Measurements from ENCODE around the gene CA6.
"Not testable (repeated sequence)": the region's sequence is repeated elsewhere in the genome, so short reads cannot be mapped to it uniquely, and the experiment has no call there.

Gene CA6

DNA sequence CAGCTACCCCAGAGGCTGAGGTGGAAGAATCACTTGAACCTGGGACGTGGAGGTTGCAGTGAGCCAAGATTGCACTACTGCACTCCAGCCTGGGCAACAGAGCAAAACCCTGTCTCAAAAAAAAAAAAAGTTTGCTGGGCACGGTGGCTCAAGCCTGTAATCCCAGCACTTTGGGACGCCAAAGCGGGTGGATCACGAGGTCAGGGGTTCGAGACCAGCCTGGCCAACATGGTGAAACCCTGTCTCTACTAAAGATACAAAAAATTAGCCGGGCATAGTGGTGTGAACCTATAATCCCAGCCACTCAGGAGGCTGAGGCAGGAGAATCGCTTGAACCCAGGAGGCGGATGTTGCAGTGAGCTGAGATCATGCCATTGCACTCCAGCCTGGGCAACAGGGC lies 23.2 kb downstream of the CA6 start:
- H3K4me3 Mint-ChIP-seq; H3K27ac Mint-ChIP-seq; H3K9me3 Mint-ChIP-seq; intact Hi-C loops (cut with micrococcal nuclease); H3K36me3 Mint-ChIP-seq (ENCODE audit: low read depth): not testable (repeated sequence)
- H3K27me3 Mint-ChIP-seq, result peaks cover 11% of the 10 kb centered on the region
- peaks cover 12% of the 10 kb centered on the region for H3K4me1 Mint-ChIP-seq (ENCODE audit: low read depth)

DNA sequence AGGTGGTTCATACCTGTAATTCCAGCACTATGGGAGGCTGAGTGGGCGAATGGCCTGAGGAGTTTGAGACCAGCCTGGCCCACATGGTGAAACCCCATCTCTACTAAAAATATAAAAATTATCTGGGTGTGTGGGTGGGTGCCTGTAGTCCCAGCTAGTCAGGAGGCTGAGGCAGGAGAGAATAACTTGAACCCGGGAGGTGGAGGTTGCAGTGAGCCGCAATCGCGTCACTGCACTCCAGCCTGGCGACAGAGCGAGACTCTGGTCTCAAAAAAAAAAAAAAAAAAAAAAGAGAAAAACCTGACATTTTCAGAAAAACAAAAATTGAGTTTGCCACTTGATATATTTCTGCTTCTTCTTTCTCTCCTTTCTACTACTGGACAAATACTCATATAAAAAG lies 24.3 kb downstream of the CA6 start:
- Mint-ChIP-seq H3K4me3 (no peak overlapping the region), H3K9me3 (no peaks in the 10 kb centered on the region), H3K36me3 (ENCODE audit: low read depth) (no peaks in the 10 kb centered on the region), H3K27ac (no peak overlapping the region), H3K4me1 (ENCODE audit: low read depth) (peaks cover 12% of the 10 kb centered on the region), H3K27me3 (peaks cover 11% of the 10 kb centered on the region)
- intact Hi-C loops (cut with micrococcal nuclease), result no loop called here

DNA sequence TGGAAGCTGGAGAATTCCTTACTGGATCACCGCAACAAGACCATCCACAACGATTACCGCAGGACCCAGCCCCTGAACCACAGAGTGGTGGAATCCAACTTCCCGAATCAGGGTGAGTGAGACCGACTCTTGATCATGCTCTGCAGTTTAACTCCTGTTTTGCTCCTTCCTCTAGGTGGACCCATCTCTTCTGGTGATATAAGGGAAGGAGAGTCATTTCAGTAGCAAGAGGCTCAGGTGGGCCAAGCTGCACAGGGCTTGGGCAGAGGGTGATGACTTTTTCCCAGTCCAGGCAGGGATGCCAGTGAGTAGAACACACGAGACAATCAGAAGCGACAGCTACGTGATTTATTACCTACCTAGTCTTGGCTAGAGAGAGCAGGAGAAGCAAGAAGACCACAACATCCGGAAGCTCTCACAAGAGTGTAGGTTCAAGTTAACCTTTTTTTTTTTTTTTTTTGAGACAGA lies 25.2 kb downstream of the CA6 start:
- no peak overlapping the region for H3K27ac Mint-ChIP-seq
- intact Hi-C loops (cut with micrococcal nuclease), result no loop called here
- H3K4me1 Mint-ChIP-seq (ENCODE audit: low read depth), result peaks cover 12% of the 10 kb centered on the region
- peaks cover 11% of the 10 kb centered on the region for H3K27me3 Mint-ChIP-seq
- no peak overlapping the region for H3K4me3 Mint-ChIP-seq
- H3K36me3 Mint-ChIP-seq (ENCODE audit: low read depth), result no peaks in the 10 kb centered on the region
- no peaks in the 10 kb centered on the region for H3K9me3 Mint-ChIP-seq

DNA sequence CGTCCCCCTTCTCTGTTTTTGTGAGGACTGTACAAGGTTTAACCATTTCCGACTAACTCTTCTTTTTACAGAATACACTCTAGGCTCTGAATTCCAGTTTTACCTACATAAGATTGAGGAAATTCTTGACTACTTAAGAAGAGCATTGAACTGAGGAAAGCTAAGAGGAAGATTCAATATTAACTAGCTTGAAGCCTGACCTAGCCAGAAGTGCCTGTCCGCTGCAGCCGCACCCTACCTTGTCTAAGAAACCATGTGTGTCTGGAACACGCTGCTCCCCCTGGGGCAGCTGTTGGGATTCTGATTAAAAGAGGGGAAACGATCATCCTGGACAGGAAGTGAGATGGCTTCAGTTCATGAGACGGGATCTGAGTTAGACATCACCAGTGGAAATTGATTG lies 28.9 kb downstream of the CA6 start:
- intact Hi-C loops (cut with micrococcal nuclease), result no loop called here
- H3K4me1 Mint-ChIP-seq (ENCODE audit: low read depth), result peaks cover 12% of the 10 kb centered on the region
- H3K36me3 Mint-ChIP-seq (ENCODE audit: low read depth), result no peaks in the 10 kb centered on the region
- no peak overlapping the region for H3K4me3 Mint-ChIP-seq
- H3K9me3 Mint-ChIP-seq, result no peaks in the 10 kb centered on the region
- H3K27ac Mint-ChIP-seq, result no peak overlapping the region
- H3K27me3 Mint-ChIP-seq, result peaks cover 11% of the 10 kb centered on the region

DNA sequence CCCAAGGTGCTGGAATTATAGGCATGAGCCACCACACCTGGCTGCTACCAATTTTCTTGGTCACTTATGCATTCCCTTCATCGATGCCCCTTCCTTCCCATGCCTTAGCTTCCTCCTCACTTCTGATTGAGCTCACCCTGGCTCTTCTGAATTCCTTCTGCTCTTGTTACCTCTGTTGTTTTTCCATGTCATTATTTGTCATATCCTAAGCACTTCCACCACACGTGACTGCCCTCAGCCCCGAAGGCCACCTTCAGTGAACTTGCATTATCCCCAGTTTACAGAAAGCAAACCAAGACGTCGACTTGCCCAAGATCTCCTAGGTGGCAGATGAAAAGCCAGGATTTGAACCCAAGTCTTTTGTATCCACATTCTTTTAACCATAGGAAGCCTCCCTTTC lies 30.7 kb downstream of the CA6 start:
- H3K27ac Mint-ChIP-seq, result no peak overlapping the region
- H3K4me1 Mint-ChIP-seq (ENCODE audit: low read depth), result peaks cover 4% of the 10 kb centered on the region
- no peaks in the 10 kb centered on the region for H3K36me3 Mint-ChIP-seq (ENCODE audit: low read depth)
- H3K4me3 Mint-ChIP-seq, result no peak overlapping the region
- H3K27me3 Mint-ChIP-seq, result peaks cover 5% of the 10 kb centered on the region
- intact Hi-C loops (cut with micrococcal nuclease), result no loop called here
- peaks cover 8% of the 10 kb centered on the region for H3K9me3 Mint-ChIP-seq

DNA sequence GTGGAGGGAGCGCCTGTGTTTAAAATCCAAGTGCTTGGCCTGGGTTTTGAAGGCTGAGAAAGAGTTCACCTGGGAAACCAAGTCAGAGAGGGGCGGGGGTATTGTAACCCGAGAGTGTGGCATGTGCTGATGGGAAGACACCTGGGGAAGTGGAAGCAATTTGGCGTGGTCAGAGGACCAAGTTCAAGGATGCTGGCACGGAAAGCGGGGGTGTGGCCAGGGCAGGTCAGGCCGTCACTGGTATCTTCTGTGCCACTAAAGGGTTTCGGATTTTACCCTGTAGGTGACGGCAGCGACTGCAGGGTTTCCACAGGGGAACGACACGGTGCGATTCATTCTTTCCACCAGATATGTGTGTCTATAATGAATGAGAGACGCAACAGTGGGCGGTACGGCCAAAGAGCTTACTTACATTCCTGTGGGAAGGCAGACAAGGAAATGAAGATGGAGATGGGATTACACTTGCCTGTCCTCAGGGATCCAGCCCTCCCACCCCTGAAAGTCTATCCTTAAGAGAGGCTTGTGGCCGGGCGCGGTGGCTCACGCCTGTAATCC lies 31.3 kb downstream of the CA6 start:
- no peak overlapping the region for H3K27ac Mint-ChIP-seq
- H3K4me1 Mint-ChIP-seq (ENCODE audit: low read depth), result no peaks in the 10 kb centered on the region
- intact Hi-C loops (cut with micrococcal nuclease), result no loop called here
- peaks cover 10% of the 10 kb centered on the region for H3K9me3 Mint-ChIP-seq
- no peak overlapping the region for H3K4me3 Mint-ChIP-seq
- H3K27me3 Mint-ChIP-seq, result no peaks in the 10 kb centered on the region
- H3K36me3 Mint-ChIP-seq (ENCODE audit: low read depth), result no peaks in the 10 kb centered on the region

DNA sequence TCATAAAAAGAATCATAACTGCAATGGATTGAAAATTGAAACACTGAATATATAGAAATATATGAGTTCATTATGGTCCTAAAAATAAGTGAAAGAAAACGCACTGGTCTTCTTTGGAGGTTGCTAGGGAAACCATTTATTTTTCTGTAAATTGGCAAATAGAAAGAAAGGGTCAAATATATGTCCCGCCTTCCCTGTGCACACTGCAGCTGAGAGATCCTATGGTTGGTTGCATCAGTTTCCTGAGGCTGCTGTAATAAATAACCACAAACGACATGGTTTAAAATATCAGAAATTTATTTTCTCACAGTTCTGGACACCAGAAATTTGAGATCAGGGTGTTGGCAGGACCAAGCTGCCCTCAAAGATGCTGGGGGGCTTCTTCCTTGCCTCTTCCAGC lies 35.0 kb downstream of the CA6 start:
- H3K9me3 Mint-ChIP-seq, result peaks cover 10% of the 10 kb centered on the region
- H3K4me3 Mint-ChIP-seq, result no peak overlapping the region
- H3K27ac Mint-ChIP-seq, result no peak overlapping the region

DNA sequence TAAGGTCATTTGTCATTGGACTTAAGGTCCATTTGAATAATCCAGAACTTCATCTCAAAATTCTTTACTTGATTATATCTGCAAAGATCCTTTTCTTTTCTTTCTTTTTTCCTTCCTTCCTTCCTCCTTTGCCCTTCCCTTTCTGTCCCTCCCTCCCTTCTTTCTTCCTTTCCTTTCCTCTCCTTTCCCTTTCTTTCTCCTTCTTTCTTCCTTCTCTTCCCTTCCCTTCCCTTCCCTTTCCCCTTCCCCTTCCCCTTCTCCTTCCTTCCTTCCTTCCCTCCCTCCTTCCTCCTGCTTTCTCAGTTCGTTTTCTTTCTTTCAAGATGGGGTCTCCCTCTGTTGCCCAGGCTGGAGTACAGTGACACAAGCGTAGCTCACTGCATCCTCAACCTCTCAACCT lies 35.5 kb downstream of the CA6 start:
- intact Hi-C loops (cut with micrococcal nuclease), result no loop called here
- no peaks in the 10 kb centered on the region for H3K4me1 Mint-ChIP-seq (ENCODE audit: low read depth)
- H3K27me3 Mint-ChIP-seq, result peaks cover 2% of the 10 kb centered on the region
- H3K36me3 Mint-ChIP-seq (ENCODE audit: low read depth), result no peaks in the 10 kb centered on the region
- H3K4me3 Mint-ChIP-seq, result no peak overlapping the region
- H3K9me3 Mint-ChIP-seq, result peaks cover 10% of the 10 kb centered on the region
- H3K27ac Mint-ChIP-seq, result no peak overlapping the region

More for the DNA sequence above, 35.0 kb downstream of the CA6 start:
- intact Hi-C loops (cut with micrococcal nuclease), result no loop called here
- Mint-ChIP-seq H3K4me1 (ENCODE audit: low read depth) (no peaks in the 10 kb centered on the region), H3K36me3 (ENCODE audit: low read depth) (no peaks in the 10 kb centered on the region), H3K27me3 (peaks cover 2% of the 10 kb centered on the region)

DNA sequence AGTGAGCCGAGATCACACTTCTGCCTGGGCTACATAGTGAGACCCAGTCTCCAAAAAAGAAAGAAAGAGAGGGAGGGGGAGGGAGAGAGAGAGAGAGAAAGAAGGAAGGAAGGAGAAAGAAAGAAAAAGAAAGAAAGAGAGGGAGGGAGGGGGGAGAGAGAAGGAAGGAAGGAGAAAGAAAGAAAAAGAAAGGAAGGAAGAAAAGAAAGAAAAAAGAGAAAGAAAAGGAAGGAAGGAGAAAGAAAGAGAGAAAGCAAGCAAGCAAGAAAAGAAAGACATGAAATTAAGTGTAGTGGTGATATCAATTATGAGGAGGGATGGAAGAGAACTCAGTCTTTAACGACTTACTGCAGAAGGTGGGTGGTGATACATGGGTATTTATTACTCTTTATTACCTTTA lies 38.5 kb downstream of the CA6 start:
- Mint-ChIP-seq H3K4me1 (ENCODE audit: low read depth) (no peaks in the 10 kb centered on the region), H3K27me3 (peaks cover 4% of the 10 kb centered on the region), H3K27ac (no peak overlapping the region), H3K36me3 (ENCODE audit: low read depth) (no peaks in the 10 kb centered on the region), H3K4me3 (no peak overlapping the region), H3K9me3 (peaks cover 10% of the 10 kb centered on the region)
- intact Hi-C loops (cut with micrococcal nuclease), result no loop called here

DNA sequence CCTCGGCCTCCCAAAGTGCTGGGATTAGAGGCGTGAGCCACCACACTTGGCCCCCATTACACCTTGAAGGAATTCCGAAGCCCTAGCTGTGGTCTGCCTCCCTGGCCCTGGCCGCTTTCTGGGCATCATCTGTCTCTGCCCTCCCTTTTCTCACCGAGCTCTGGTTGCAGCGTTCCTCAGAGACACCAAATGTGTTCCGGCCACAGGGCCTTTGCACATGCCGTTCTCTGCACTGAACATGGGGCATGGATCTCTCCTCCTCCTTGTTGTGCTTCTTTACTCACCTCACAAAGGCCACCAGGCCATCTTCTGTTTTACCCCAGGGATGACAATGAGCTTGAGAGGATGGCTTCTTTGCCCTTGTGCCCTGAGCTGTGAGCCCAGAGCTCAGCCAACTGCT lies 39.3 kb downstream of the CA6 start:
- peaks cover 4% of the 10 kb centered on the region for H3K27me3 Mint-ChIP-seq
- no peak overlapping the region for H3K4me3 Mint-ChIP-seq
- no peaks in the 10 kb centered on the region for H3K4me1 Mint-ChIP-seq (ENCODE audit: low read depth)
- H3K36me3 Mint-ChIP-seq (ENCODE audit: low read depth), result no peaks in the 10 kb centered on the region
- H3K9me3 Mint-ChIP-seq, result peaks cover 10% of the 10 kb centered on the region
- intact Hi-C loops (cut with micrococcal nuclease), result no loop called here
- H3K27ac Mint-ChIP-seq, result no peak overlapping the region

DNA sequence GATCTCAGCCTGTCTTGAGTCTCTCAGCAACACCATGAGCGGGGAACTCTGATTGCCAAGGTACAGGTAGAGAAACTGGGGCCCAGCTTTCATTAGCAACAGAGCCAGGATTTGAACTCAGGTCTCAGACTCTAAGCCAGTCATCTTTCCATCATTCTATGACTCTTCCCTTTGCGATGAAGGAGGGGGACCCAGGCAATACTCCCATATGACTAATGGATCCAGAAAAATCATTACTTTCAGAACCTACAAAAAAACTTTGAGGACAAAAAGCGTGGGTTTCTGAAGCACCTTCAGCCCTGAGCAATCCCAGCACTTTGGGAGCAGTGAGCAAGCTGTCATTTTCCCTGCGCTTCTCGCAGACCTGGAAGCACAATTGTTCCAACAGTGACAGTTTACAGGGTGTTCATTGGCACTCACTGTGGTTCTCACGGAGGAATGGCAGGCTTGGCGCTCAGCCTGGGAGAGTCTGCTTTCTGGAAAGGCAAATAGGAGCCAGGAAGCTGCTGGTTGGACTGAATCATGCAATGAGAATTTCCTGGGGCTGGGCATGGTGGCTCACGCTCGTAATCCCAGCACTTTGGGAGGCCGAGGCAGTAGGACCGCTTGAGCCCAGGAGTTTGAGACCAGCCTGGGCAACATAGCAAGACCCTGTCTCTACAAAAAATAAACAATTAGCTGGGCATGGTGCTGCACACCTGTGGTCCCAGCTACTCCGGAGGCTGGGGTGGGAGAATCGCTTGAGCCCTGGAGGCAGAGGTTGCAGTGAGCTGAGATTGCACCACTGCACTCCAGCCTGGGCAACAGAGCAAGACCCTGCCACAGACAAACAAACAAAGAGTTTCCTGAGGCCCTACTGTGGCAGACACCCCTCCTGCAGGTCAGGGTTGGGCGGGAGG lies 40.5 kb downstream of the CA6 start:
- intact Hi-C loops (cut with micrococcal nuclease), result no loop called here

DNA sequence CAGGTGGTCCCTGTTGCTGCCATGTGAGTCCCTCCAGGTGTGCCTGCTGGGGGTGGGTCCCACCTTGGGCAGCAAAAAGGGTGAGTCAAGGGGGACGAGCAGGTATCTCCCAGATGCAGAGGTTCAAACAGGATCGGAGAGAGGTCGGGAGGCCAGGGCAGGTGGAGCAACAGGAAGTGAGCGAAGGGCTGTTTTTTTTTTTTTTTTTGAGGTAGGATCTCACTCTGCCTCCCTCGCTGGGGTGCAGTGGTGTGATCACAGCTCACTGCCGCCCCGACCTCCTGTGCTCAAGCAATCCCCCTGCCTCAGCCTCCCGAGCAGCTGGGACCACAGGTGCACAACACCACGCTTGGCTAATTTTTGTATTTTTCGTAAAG lies 41.1 kb downstream of the CA6 start:
- Mint-ChIP-seq H3K27me3 (peaks cover 4% of the 10 kb centered on the region), H3K4me3 (no peak overlapping the region), H3K4me1 (ENCODE audit: low read depth) (no peaks in the 10 kb centered on the region), H3K36me3 (ENCODE audit: low read depth) (no peaks in the 10 kb centered on the region), H3K9me3 (no peaks in the 10 kb centered on the region), H3K27ac (no peak overlapping the region)
- intact Hi-C loops (cut with micrococcal nuclease), result no loop called here

More for the DNA sequence above, 40.5 kb downstream of the CA6 start:
- Mint-ChIP-seq H3K27ac (no peak overlapping the region), H3K9me3 (peaks cover 4% of the 10 kb centered on the region), H3K27me3 (peaks cover 4% of the 10 kb centered on the region), H3K36me3 (ENCODE audit: low read depth) (no peaks in the 10 kb centered on the region), H3K4me3 (no peak overlapping the region), H3K4me1 (ENCODE audit: low read depth) (no peaks in the 10 kb centered on the region)

DNA sequence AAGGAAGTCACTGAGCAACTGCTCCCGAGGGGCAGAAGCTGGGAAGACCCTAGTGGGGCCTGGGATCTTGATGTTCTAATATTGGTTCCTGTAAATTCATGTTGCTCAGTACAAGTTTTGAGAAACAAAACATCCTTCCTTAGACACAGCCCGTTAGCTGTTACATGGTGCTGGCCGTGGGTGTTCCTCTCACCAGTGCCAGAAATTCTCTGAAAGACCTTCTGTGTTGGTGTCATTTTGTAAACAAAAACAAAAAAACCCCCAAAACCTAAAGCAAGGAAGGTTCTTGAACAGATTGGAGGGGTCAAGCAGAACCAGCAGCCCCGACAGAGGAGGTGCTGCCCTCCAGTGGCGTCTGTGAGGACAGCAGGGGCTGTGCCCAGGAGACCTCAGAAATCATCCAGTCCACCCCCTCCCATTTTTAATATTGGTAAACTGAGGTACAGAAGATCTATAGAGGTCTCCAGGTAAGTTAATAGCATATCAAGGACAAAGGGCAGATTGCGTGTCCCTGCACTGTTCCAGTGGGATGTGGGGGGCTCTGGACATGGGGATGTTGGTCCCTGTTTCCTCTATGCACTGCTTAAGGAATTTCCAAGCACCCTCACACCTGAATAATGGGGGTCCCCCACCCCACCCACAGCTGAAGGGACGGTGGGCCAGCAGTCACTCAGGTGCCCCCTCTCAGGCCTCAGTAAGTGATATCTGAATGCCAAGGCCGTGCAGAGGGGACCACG lies 42.4 kb downstream of the CA6 start:
- Mint-ChIP-seq H3K9me3 (no peaks in the 10 kb centered on the region), H3K27ac (no peak overlapping the region), H3K36me3 (ENCODE audit: low read depth) (no peaks in the 10 kb centered on the region), H3K4me3 (no peak overlapping the region), H3K27me3 (peaks cover 7% of the 10 kb centered on the region), H3K4me1 (ENCODE audit: low read depth) (no peaks in the 10 kb centered on the region)
- intact Hi-C loops (cut with micrococcal nuclease), result no loop called here

DNA sequence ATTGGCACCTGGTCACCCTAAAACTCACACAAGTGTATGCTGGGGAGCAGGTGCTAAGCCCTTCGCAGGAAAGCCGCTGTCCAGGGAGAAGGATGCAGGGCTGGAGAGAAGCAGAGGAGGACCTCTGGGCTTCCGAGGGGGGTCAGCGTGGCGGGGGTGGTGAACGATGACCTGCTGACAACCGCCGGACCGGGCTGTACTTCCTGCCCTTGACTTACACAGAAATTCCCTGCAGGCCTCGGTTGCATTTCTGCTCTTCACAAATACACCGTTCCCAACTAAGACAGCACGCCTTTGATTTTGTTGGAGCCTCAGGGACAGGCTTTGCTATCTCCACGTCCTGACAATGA lies 42.9 kb downstream of the CA6 start:
- Mint-ChIP-seq H3K4me3 (no peak overlapping the region), H3K4me1 (ENCODE audit: low read depth) (no peaks in the 10 kb centered on the region), H3K27ac (no peak overlapping the region), H3K36me3 (ENCODE audit: low read depth) (no peaks in the 10 kb centered on the region), H3K27me3 (peaks cover 8% of the 10 kb centered on the region), H3K9me3 (no peaks in the 10 kb centered on the region)
- intact Hi-C loops (cut with micrococcal nuclease), result no loop called here
